ENCODE results near the gene SCN3B. TPM values are rescaled to one million over a fixed set of nuclear protein-coding genes. Genes with fewer than 3 reads are reported as not detected.

The SCN3B gene
- total and polyA plus RNA-seq, 4 donors = 0.05 to 0.17 (median 0.05) TPM; not detected in 1

DNA sequence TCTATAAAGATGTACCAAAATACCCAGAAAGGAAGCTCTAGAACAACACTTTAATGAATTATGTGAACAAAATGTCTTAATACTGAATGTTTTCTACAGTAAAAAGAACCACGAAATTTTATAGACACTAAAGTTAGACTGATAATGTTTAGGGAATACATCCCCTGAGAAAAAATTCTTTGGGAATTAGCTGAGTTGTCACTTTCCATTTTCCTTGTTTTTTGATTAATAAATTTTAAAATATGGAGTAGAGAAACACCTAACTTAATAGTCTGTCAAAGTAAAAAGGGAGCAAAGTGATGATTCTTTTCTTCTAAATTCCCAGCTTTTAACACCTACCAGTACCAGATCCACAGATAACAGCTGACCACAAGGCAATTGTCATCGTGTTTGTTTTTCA is 23.1 kb upstream of the SCN3B start:
- no peaks in the 10 kb centered on the region for H3K27me3 ChIP-seq (ENCODE audit: control insufficient read depth in 4 of 4, insufficient read depth in 4 of 4, low read length in 3 of 4)
- H3K9ac ChIP-seq (ENCODE audit: low read depth in 1 of 2, low read length in 2 of 2) = no peak overlapping the region
- H3K9me3 ChIP-seq (ENCODE audit: control insufficient read depth in 4 of 4, low read length in 3 of 4) = no peaks in the 10 kb centered on the region
- WGBS = 57% methylated on average over 2 of the region's 2 CpGs
- no peaks in the 10 kb centered on the region for H3K4me1 ChIP-seq (ENCODE audit: control insufficient read depth in 4 of 4, insufficient read depth in 4 of 4, low read length in 3 of 4)
- H3K27ac ChIP-seq (ENCODE audit: low read depth in 1 of 2, low read length in 2 of 2) = no peak overlapping the region
- TF ChIP-seq RXRA (IDR thresholded peaks at IDR 0.05) = no peak
- no peak for TF ChIP-seq JUND (IDR thresholded peaks at IDR 0.05)
- TF ChIP-seq EGR1 (IDR thresholded peaks at IDR 0.05; ENCODE audit: low read depth in 2 of 2) = no peak
- TF ChIP-seq, protein P1, sequence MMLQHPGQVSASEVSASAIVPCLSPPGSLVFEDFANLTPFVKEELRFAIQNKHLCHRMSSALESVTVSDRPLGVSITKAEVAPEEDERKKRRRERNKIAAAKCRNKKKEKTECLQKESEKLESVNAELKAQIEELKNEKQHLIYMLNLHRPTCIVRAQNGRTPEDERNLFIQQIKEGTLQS (IDR thresholded peaks at IDR 0.05) = no peak
- no peak for TF ChIP-seq TAF1 (conservative IDR thresholded peaks at IDR 0.05)
- TF ChIP-seq, protein P2, sequence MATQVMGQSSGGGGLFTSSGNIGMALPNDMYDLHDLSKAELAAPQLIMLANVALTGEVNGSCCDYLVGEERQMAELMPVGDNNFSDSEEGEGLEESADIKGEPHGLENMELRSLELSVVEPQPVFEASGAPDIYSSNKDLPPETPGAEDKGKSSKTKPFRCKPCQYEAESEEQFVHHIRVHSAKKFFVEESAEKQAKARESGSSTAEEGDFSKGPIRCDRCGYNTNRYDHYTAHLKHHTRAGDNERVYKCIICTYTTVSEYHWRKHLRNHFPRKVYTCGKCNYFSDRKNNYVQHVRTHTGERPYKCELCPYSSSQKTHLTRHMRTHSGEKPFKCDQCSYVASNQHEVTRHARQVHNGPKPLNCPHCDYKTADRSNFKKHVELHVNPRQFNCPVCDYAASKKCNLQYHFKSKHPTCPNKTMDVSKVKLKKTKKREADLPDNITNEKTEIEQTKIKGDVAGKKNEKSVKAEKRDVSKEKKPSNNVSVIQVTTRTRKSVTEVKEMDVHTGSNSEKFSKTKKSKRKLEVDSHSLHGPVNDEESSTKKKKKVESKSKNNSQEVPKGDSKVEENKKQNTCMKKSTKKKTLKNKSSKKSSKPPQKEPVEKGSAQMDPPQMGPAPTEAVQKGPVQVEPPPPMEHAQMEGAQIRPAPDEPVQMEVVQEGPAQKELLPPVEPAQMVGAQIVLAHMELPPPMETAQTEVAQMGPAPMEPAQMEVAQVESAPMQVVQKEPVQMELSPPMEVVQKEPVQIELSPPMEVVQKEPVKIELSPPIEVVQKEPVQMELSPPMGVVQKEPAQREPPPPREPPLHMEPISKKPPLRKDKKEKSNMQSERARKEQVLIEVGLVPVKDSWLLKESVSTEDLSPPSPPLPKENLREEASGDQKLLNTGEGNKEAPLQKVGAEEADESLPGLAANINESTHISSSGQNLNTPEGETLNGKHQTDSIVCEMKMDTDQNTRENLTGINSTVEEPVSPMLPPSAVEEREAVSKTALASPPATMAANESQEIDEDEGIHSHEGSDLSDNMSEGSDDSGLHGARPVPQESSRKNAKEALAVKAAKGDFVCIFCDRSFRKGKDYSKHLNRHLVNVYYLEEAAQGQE (IDR thresholded peaks at IDR 0.05) = no peak
- no peak for TF ChIP-seq SP1 (IDR thresholded peaks at IDR 0.05)
- TF ChIP-seq, protein P3, sequence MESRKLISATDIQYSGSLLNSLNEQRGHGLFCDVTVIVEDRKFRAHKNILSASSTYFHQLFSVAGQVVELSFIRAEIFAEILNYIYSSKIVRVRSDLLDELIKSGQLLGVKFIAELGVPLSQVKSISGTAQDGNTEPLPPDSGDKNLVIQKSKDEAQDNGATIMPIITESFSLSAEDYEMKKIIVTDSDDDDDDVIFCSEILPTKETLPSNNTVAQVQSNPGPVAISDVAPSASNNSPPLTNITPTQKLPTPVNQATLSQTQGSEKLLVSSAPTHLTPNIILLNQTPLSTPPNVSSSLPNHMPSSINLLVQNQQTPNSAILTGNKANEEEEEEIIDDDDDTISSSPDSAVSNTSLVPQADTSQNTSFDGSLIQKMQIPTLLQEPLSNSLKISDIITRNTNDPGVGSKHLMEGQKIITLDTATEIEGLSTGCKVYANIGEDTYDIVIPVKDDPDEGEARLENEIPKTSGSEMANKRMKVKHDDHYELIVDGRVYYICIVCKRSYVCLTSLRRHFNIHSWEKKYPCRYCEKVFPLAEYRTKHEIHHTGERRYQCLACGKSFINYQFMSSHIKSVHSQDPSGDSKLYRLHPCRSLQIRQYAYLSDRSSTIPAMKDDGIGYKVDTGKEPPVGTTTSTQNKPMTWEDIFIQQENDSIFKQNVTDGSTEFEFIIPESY (IDR thresholded peaks at IDR 0.05) = no peak
- TF ChIP-seq, protein P4, sequence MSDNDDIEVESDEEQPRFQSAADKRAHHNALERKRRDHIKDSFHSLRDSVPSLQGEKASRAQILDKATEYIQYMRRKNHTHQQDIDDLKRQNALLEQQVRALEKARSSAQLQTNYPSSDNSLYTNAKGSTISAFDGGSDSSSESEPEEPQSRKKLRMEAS (IDR thresholded peaks at IDR 0.05) = no peak
- TF ChIP-seq HNF4G (IDR thresholded peaks at IDR 0.05) = no peak
- TF ChIP-seq FOXA1 (IDR thresholded peaks at IDR 0.05) = no peak
- no peak for TF ChIP-seq GABPA (IDR thresholded peaks at IDR 0.05 in 1 of 2, conservative IDR thresholded peaks at IDR 0.05 in 1 of 2)
- DNase-seq (ENCODE audit: low spot score) = no peak
- no peaks in the 10 kb centered on the region for H3K36me3 ChIP-seq (ENCODE audit: control insufficient read depth in 4 of 4, insufficient read depth in 3 of 4, low read depth in 1 of 4, low read length in 3 of 4)
- H3K4me3 ChIP-seq (ENCODE audit: low read depth in 1 of 3, low read length in 3 of 3) = no peak overlapping the region

DNA sequence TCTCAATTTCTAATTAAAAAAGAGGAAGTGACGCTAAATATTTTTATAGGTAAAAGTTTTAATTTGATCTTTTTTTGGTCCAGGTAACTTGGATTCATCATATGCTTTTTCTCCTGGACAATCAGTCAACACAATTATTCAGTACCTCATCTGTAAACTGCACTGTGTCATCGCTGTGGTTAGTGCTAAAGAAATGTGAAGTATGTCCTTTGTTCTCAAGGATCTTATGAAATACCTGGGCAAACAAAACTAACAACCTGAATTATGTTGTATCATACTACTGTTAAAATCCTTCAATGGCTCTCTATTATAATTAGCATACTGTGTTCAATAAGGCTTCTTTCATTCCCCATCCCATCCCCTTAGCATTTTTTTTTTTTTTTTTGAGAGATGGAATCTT is 19.9 kb upstream of the SCN3B start:
- no peaks in the 10 kb centered on the region for H3K9me3 ChIP-seq (ENCODE audit: control insufficient read depth in 4 of 4, low read length in 3 of 4)
- TF ChIP-seq, protein P2 (IDR thresholded peaks at IDR 0.05) = no peak
- TF ChIP-seq, protein P1 (IDR thresholded peaks at IDR 0.05) = no peak
- TF ChIP-seq YY1 (IDR thresholded peaks at IDR 0.05) = no peak
- TF ChIP-seq, protein P5, sequence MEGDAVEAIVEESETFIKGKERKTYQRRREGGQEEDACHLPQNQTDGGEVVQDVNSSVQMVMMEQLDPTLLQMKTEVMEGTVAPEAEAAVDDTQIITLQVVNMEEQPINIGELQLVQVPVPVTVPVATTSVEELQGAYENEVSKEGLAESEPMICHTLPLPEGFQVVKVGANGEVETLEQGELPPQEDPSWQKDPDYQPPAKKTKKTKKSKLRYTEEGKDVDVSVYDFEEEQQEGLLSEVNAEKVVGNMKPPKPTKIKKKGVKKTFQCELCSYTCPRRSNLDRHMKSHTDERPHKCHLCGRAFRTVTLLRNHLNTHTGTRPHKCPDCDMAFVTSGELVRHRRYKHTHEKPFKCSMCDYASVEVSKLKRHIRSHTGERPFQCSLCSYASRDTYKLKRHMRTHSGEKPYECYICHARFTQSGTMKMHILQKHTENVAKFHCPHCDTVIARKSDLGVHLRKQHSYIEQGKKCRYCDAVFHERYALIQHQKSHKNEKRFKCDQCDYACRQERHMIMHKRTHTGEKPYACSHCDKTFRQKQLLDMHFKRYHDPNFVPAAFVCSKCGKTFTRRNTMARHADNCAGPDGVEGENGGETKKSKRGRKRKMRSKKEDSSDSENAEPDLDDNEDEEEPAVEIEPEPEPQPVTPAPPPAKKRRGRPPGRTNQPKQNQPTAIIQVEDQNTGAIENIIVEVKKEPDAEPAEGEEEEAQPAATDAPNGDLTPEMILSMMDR (IDR thresholded peaks at IDR 0.05; ENCODE audit: low read depth, low read length, missing input control) = no peak
- TF ChIP-seq GABPA (IDR thresholded peaks at IDR 0.05 in 1 of 2, conservative IDR thresholded peaks at IDR 0.05 in 1 of 2) = no peak
- TF ChIP-seq EGR1 (IDR thresholded peaks at IDR 0.05; ENCODE audit: low read depth in 2 of 2) = no peak
- TF ChIP-seq TAF1 (conservative IDR thresholded peaks at IDR 0.05) = no peak
- TF ChIP-seq JUND (IDR thresholded peaks at IDR 0.05) = no peak
- no peak for TF ChIP-seq FOXA1 (IDR thresholded peaks at IDR 0.05)
- TF ChIP-seq RXRA (IDR thresholded peaks at IDR 0.05) = no peak
- no peak for TF ChIP-seq HNF4A (conservative IDR thresholded peaks at IDR 0.05)
- TF ChIP-seq FOXA2 (IDR thresholded peaks at IDR 0.05) = no peak
- TF ChIP-seq, protein P3 (IDR thresholded peaks at IDR 0.05) = no peak
- no peak for TF ChIP-seq RAD21 (IDR thresholded peaks at IDR 0.05)
- no peak for TF ChIP-seq SP1 (IDR thresholded peaks at IDR 0.05)

More for the DNA sequence above, 19.9 kb upstream of the SCN3B start:
- DNase-seq (ENCODE audit: low spot score) = no peak
- H3K9ac ChIP-seq (ENCODE audit: low read depth in 1 of 2, low read length in 2 of 2) = no peak overlapping the region
- no peak overlapping the region for H3K4me3 ChIP-seq (ENCODE audit: low read depth in 1 of 3, low read length in 3 of 3)
- H3K27ac ChIP-seq (ENCODE audit: low read depth in 1 of 2, low read length in 2 of 2) = no peak overlapping the region
- peaks cover 0 to 2% (median 0%) of the 10 kb centered on the region in 4 donors for H3K27me3 ChIP-seq (ENCODE audit: control insufficient read depth in 4 of 4, insufficient read depth in 4 of 4, low read length in 3 of 4)
- no peaks in the 10 kb centered on the region for H3K4me1 ChIP-seq (ENCODE audit: control insufficient read depth in 4 of 4, insufficient read depth in 4 of 4, low read length in 3 of 4)
- H3K36me3 ChIP-seq (ENCODE audit: control insufficient read depth in 4 of 4, insufficient read depth in 3 of 4, low read depth in 1 of 4, low read length in 3 of 4) = no peaks in the 10 kb centered on the region
- WGBS = 88% methylated on average over 2 of the region's 2 CpGs

Measured in liver (tissue), 9 donors.